PFSK-1 (cell line): Measurements from ENCODE around the gene GBE1.

Experiments
- FOXP2 ChIP-seq: optimal IDR thresholded peaks from 2 replicates; pipeline ENCODE3; 2011; ENCODE audit warnings: borderline replicate concordance, control low read depth, inconsistent platforms; ENCODE audit not compliant: insufficient read depth; ENCODE audit errors: extremely low read length, extremely low read depth
- POLR2AphosphoS5 ChIP-seq: IDR thresholded peaks from 2 replicates; pipeline ENCODE4 v1.6.1; 2012; ENCODE audit warnings: low read depth, mild to moderate bottlenecking, control low read depth, low read length, moderate library complexity
- REST ChIP-seq, 2 experiments: IDR thresholded peaks; 2 replicates each; pipeline versions ENCODE4 v1.6.1 to v1.8.0; 2011 to 2012; ENCODE audit warnings: low read depth in 2 of 2, low read length in 2 of 2, control low read depth in 1 of 2, inconsistent platforms in 1 of 2, mild to moderate bottlenecking in 1 of 2, moderate library complexity in 1 of 2; ENCODE audit not compliant: insufficient read depth in 1 of 2
- SIN3A ChIP-seq: IDR thresholded peaks from 2 replicates; pipeline ENCODE4 v1.6.1; 2012; ENCODE audit warnings: mild to moderate bottlenecking, low read length, moderate library complexity, borderline replicate concordance; ENCODE audit not compliant: insufficient read depth
- TAF1 ChIP-seq: IDR thresholded peaks from 2 replicates; pipeline ENCODE4 v1.6.1; 2012; ENCODE audit warnings: low read length, control low read depth, borderline replicate concordance; ENCODE audit not compliant: insufficient read depth

Gene GBE1

GRCh38 chr3:81763001-81763400 is 1.6 kb upstream of the GBE1 start:
- TF ChIP-seq FOXP2: no peak
- TF ChIP-seq TAF1: no peak
- no peak for TF ChIP-seq SIN3A
- TF ChIP-seq REST (IDR thresholded peaks at IDR 0.05; ENCODE audit: insufficient read depth in 1 of 2, low read depth in 2 of 2, low read length in 2 of 2): no peak
- TF ChIP-seq POLR2AphosphoS5: no peak

GRCh38 chr3:81761904-81762580 is 597 bp upstream of the GBE1 start:
- TF ChIP-seq FOXP2 (no peak), TAF1 (no peak), REST (IDR thresholded peaks at IDR 0.05; ENCODE audit: insufficient read depth in 1 of 2, low read depth in 2 of 2, low read length in 2 of 2) (no peak), POLR2AphosphoS5 (no peak), SIN3A (no peak)

DNA sequence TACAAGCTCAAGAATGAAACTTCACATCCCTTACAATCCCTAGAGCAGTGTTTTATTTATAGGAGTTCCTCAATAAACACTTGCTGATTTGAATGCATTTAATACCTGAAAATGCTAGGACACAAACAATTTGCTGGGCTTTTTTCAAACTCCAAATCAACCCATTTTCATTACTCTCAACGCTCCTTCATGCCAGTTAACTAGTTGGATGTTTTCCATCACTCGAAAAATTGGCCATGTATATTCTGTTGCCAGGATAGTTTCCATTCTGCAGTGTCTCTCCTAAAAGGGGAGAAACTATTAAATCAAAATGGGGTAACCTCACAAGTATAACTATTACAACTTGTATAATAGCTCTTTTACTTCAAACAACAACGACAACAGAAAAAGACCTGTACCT is 1.2 kb downstream of the GBE1 start:
- no peak for TF ChIP-seq TAF1
- TF ChIP-seq SIN3A: no peak
- no peak for TF ChIP-seq POLR2AphosphoS5
- TF ChIP-seq REST (IDR thresholded peaks at IDR 0.05; ENCODE audit: insufficient read depth in 1 of 2, low read depth in 2 of 2, low read length in 2 of 2): no peak
- no peak for TF ChIP-seq FOXP2

DNA sequence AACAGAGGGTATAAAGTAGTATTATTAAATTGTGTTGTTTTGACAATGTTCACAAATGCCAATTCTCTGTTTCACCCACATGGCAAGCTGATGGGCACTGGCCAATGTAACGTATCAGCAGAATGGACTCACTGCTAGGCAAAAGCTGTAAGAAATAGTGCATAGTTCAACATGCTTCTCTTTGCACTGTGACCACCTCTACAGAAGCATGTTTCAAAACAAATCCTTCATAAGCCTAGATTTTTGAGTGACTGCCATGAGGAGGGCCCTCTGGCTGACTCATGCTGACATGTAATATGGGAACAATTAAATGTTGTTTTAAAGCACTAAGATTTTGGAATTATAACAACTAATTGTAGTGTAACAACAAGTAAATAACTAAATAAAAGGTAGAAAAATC is 3.2 kb downstream of the GBE1 start:
- no peak for TF ChIP-seq FOXP2
- no peak for TF ChIP-seq TAF1
- TF ChIP-seq SIN3A: no peak
- no peak for TF ChIP-seq POLR2AphosphoS5
- no peak for TF ChIP-seq REST (IDR thresholded peaks at IDR 0.05; ENCODE audit: insufficient read depth in 1 of 2, low read depth in 2 of 2, low read length in 2 of 2)
